OCI-LY7 (cell line): ENCODE measurements around the gene WDR7. TPM values are rescaled to one million over a fixed set of nuclear protein-coding genes. Genes with fewer than 3 reads are reported as not detected.

ENCODE experiments used
- BruUV-seq: library from RNA; stranded (reverse); fragments of 400-500 nt; replicated peaks from 2 replicates; lab custom pipeline; 2021; lab: Mats Ljungman, UMichigan
- CTCF ChIA-PET: fragments of 300-600 bp; sonication (Branson Sonifier 250); formaldehyde crosslinking; loops from one replicate; lab custom pipeline; 2022; ENCODE audit warnings: antibody characterized with exemption; ENCODE audit not compliant: unreplicated experiment; lab: Charles Lee
- POLR2A ChIA-PET: fragments of 300-600 bp; sonication (Branson Sonifier 250); formaldehyde crosslinking; loops from one replicate; lab custom pipeline; 2022; ENCODE audit warnings: antibody characterized with exemption; lab: Charles Lee
- DNase-seq: peaks from one replicate; pipeline ENCODE4 v3.0.0-alpha.2; 2015; ENCODE audit warnings: low spot score
- H2AFZ ChIP-seq: fragments of 200-600 bp; sonication (generic), shearing (Covaris generic); 2 replicates; pipeline ENCODE4 v1.6.1; 2014; ENCODE audit warnings: mild to moderate bottlenecking, antibody characterized with exemption, low read length, moderate library complexity
- H3K27ac ChIP-seq: fragments of 200-600 bp; sonication (generic); 2 replicates; pipeline ENCODE4 v1.5.1; 2014; ENCODE audit warnings: mixed run types, low read depth, mild to moderate bottlenecking, moderate library complexity, low read length, inconsistent platforms; ENCODE audit not compliant: poor library complexity, severe bottlenecking
- H3K36me3 ChIP-seq: fragments of 200-600 bp; sonication (generic); 2 replicates; pipeline ENCODE4 v1.6.1; 2014; ENCODE audit warnings: mild to moderate bottlenecking, antibody characterized with exemption, low read length, moderate library complexity, mixed read lengths; ENCODE audit not compliant: insufficient read depth
- H3K4me1 ChIP-seq: fragments of 200-600 bp; sonication (generic); 2 replicates; pipeline ENCODE4 v1.5.1; 2014; ENCODE audit warnings: mild to moderate bottlenecking, low read length; ENCODE audit not compliant: insufficient read depth, poor library complexity, severe bottlenecking
- H3K4me2 ChIP-seq: fragments of 200-600 bp; sonication (generic); 2 replicates; pipeline ENCODE4 v1.6.1; 2014; ENCODE audit warnings: mild to moderate bottlenecking, low read length
- H3K4me3 ChIP-seq: fragments of 200-600 bp; sonication (generic); 2 replicates; pipeline ENCODE4 v1.5.1; 2014; ENCODE audit warnings: mild to moderate bottlenecking, low read depth, low read length; ENCODE audit not compliant: poor library complexity, severe bottlenecking
- H3K79me2 ChIP-seq: fragments of 200-600 bp; sonication (generic); 2 replicates; pipeline ENCODE4 v1.6.1; 2016; ENCODE audit warnings: low read depth, mild to moderate bottlenecking, low read length, moderate library complexity, mixed read lengths; ENCODE audit not compliant: insufficient read depth
- H3K9me2 ChIP-seq: fragments of 200-600 bp; sonication (generic); 2 replicates; pipeline ENCODE4 v1.6.1; 2016; ENCODE audit warnings: mild to moderate bottlenecking, low read length, mixed read lengths; ENCODE audit not compliant: insufficient read depth
- H3K9me3 ChIP-seq: fragments of 200-600 bp; sonication (generic); 2 replicates; pipeline ENCODE4 v1.6.1; 2014; ENCODE audit warnings: mild to moderate bottlenecking, mixed run types, low read length, mixed read lengths
- H4K20me1 ChIP-seq: fragments of 200-600 bp; sonication (generic); 2 replicates; pipeline ENCODE4 v1.6.1; 2014; ENCODE audit warnings: mild to moderate bottlenecking, antibody characterized with exemption, low read length, moderate library complexity, mixed read lengths; ENCODE audit not compliant: insufficient read depth
- CTCF ChIP-seq: fragments of 200-600 bp; sonication (generic); conservative IDR thresholded peaks from 2 replicates; pipeline ENCODE4 v1.5.1; 2014; ENCODE audit warnings: mild to moderate bottlenecking, antibody characterized with exemption, low read length, moderate library complexity, mixed read lengths
- EZH2phosphoT487 ChIP-seq: fragments of 200-600 bp; sonication (generic); IDR thresholded peaks from 2 replicates; pipeline ENCODE4 v1.6.1; 2018; ENCODE audit warnings: low read depth, borderline replicate concordance, mild to moderate bottlenecking, mixed run types, antibody characterized with exemption, low read length, moderate library complexity, mixed read lengths
- intact Hi-C: fragments of 100-400 bp; cut with micrococcal nuclease; formaldehyde crosslinking; loops from one replicate; pipeline ENCODE4 v1.10.0; 2022; ENCODE audit not compliant: unreplicated experiment
- total RNA-seq, 2 experiments: library from RNA; depleted of rRNA in 1 of 2; stranded (reverse); fragments of >200 nt in 1 of 2; shearing (Covaris generic) in 1 of 2; gene quantifications; 2 replicates each; pipeline ENCODE4 v1.2.3, GENCODE V29; 2014 to 2022

The WDR7 gene
- total RNA-seq, 2 experiments from 2014 or later: 13.2 to 17.1 TPM

- Histone ChIP-seq H3K4me3 (no peak overlapping the region), H3K4me2 (no peak overlapping the region), H3K4me1 (peaks cover 16% of the 10 kb centered on the region), H3K9me3 (no peaks in the 10 kb centered on the region), H3K79me2 (no peaks in the 10 kb centered on the region), H3K27ac (no peak overlapping the region), H3K36me3 (no peaks in the 10 kb centered on the region), H4K20me1 (no peaks in the 10 kb centered on the region), H3K9me2 (no peaks in the 10 kb centered on the region), H2AFZ (no peak overlapping the region)
- intact Hi-C loops: no loop called here
- TF ChIP-seq EZH2phosphoT487: no peak
- no peak for TF ChIP-seq CTCF
- CTCF ChIA-PET: no interaction called here
- no peak for DNase-seq
- no TSS peak for BruUV-seq
- POLR2A ChIA-PET: no interaction called here
These were observed 375.2 kb downstream of the WDR7 start for GRCh38 chr18:57026316-57026715.

GRCh38 chr18:57027190-57027708 is 376.1 kb downstream of the WDR7 start:
- TF ChIP-seq EZH2phosphoT487 (no peak), CTCF (no peak)
- Histone ChIP-seq H3K4me1 (peaks cover 15% of the 10 kb centered on the region), H3K79me2 (no peaks in the 10 kb centered on the region), H2AFZ (no peak overlapping the region), H4K20me1 (no peaks in the 10 kb centered on the region), H3K36me3 (no peaks in the 10 kb centered on the region), H3K9me2 (no peaks in the 10 kb centered on the region), H3K4me3 (no peak overlapping the region), H3K9me3 (no peaks in the 10 kb centered on the region), H3K4me2 (no peak overlapping the region), H3K27ac (no peak overlapping the region)
- DNase-seq: no peak
- intact Hi-C loops: no loop called here
- BruUV-seq: no TSS peak
- ChIA-PET POLR2A (no interaction called here), CTCF (no interaction called here)

- ChIA-PET POLR2A (no interaction called here), CTCF (no interaction called here)
- Histone ChIP-seq H3K79me2 (no peaks in the 10 kb centered on the region), H3K4me3 (no peak overlapping the region), H3K4me1 (no peaks in the 10 kb centered on the region), H3K27ac (no peak overlapping the region), H3K9me3 (no peaks in the 10 kb centered on the region), H3K9me2 (no peaks in the 10 kb centered on the region), H2AFZ (no peak overlapping the region), H3K4me2 (no peak overlapping the region), H4K20me1 (no peaks in the 10 kb centered on the region), H3K36me3 (no peaks in the 10 kb centered on the region)
- TF ChIP-seq EZH2phosphoT487 (no peak), CTCF (no peak)
- DNase-seq: no peak
- intact Hi-C loops: no loop called here
- BruUV-seq: no TSS peak
These were observed 378.6 kb downstream of the WDR7 start for GRCh38 chr18:57029761-57030160.
